NOMO-1 (cell line): Measurements from ENCODE around the gene PPM1F.

Experiments
- DNase-seq, 2 experiments: peaks; one replicate each; lab custom pipeline; 2025; ENCODE audit not compliant: unreplicated experiment in 2 of 2; lab: John Stamatoyannopoulos, UW

Gene PPM1F, protein sequence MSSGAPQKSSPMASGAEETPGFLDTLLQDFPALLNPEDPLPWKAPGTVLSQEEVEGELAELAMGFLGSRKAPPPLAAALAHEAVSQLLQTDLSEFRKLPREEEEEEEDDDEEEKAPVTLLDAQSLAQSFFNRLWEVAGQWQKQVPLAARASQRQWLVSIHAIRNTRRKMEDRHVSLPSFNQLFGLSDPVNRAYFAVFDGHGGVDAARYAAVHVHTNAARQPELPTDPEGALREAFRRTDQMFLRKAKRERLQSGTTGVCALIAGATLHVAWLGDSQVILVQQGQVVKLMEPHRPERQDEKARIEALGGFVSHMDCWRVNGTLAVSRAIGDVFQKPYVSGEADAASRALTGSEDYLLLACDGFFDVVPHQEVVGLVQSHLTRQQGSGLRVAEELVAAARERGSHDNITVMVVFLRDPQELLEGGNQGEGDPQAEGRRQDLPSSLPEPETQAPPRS

DNA sequence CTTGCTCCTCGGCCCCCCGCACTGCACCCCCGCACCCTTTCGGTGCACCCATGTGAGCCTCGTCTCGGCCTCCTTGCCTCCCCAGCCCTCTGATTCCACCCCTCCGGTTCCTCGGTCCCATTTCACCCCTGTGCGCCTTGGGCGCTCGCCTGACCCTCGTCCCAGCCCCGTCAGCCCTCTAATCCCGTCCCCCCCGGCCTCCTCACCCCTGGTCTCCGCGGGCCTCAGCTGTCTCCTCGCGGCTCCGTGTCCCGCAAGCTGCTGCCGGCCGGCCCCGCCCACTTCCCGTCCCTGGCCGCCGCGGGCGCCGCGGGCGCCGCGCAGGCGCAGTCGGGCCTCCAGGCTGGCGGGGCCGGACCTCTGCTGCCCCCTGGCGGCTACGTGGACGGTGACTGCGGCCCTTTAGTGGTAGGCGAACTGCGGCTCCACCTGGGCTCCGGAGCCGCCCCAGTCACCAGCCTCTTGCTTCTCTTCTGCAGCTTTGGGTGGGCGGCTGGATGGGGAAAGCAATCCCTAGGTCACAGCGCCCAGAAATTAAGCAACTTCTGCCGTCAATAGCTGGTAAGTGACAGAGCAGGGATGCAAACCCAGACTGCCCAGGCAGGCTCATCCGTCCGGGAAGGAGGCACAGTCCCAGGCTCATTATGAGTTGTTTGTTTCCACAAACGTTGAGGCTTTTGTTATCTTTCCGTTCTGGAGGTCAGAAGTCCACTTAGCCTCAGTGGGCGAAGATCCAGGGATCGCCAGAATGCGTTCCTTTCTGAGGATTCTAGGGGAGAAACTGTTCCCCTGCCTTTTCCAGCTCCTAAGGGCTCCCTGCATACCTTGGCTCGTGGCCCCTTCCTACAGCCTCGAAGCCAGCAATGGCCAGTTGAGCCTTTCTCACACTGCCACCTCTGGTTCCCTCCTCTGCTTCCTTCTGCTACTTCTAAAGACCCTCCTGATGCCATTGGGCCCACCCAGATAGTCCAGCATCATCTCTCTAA lies at the start of gene PPM1F:
PPM1F (minus strand) TSS at position 263 of the 986 bp plus-strand sequence. CDS start 6,800 bp downstream, outside the sequence.
- peak; percentile 77 to 88 for DNase-seq

DNA sequence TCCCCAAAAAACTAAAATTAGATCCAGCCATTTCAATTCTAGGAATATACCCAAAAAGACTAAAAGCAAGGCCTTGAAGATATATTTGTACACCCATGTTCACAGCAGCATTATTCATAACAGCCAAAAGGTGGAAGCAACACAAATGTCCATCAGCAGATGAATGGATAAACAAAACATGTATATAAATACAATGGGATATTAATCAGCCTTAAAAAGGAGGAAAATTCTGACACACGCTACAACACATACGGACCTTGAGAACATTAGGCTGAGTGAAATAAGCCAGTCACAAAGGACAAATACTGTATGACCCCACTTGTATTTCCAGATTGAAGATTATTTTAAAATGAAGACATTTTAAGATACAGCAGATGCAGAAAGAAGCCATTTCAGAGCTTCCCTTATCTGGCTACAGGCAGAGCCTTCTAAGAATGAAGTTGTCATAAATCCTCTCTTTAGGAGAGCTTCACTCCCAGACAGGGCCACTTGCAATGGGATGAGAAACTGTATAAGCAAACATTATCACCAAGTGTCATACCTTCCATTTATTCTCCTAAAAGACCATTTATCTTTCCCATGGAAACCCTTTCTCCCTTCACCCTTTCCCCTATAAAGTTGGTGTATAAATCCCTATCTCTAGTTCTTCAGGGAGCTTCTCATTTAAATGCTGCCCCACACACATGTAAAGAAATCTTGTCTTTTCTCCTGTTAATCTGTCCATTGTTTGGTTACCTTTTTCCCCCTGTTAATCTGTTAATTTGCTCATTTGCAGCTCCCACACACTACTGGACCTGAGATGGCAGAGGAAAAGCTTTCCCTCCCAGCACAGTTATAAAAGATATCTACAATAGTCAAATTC lies 49.2 kb upstream of the PPM1F start:
- DNase-seq = no peak

DNA sequence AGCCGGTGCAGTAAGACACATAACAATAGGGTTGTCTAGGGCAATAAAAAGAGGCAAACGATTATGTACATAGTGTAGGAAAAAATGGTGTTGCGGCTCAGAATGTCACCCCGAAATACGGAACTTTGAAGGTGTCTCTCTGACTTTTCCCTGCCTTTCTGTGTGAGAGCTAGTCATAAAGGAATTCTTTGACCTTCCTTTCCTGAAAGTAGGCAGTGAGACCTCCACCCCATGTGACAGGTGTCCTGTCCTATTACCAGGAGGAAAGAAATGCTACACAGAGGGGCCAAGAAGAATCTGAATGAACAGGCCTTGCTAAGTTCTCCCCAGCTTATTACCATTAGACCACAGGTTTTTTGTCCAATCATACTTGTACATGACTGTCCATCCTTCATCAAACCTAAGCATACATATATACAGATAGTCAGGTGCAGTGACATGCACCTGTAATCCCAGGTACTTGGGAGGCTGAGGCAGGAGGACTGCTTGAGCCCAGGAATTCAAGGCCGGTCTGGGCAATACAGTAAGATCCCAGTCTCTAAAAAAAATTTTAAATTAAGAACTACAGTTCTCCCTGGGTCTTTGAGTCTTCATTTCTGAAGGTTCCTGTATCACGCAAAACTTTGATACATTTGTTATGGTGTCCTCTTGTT lies 46.1 kb upstream of the PPM1F start:
- DNase-seq = no peak

DNA sequence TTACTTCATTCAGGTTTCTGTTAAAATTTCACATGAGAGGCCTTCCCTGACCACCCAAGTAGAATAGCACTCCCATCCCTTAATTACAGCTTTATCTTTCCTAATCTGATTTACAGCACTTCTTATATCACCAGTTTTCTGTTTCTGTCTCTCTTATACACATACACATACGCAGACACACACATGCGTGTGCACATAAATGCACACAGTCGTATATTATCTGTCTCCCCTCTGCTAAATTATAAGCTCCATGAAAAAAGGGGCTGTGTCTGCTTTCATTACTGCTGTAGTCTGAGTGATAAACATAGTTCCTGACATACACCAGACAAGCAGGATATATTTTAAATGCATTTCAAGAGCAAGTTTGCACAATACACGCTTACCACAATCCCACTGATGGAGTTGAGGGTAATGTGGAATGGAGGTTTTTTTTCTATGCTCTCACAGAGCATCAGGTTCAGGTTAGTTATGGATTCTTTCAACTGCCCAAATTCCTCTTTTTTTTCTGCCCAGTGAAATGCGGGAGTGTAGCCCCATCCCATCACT lies 43.6 kb upstream of the PPM1F start:
- no peak for DNase-seq

DNA sequence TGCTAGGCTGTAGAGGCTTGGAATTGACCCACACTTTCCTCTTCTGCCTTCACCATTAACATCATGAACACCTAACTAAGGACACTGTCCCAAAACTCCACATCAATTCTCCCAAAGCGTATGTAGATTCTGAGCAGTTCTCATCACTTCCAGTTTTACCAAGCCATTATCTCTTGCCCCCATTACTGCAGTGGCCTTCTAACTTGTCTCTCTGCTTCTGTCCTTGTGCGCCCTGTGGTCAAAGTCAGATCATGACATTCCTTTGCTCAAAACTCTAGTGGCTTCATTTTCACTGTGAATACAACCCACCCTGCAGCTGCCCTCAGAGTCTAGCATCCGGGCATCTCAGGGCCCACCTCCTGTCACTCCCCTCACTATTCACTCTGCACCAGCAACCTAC lies 43.0 kb upstream of the PPM1F start:
- no peak for DNase-seq

DNA sequence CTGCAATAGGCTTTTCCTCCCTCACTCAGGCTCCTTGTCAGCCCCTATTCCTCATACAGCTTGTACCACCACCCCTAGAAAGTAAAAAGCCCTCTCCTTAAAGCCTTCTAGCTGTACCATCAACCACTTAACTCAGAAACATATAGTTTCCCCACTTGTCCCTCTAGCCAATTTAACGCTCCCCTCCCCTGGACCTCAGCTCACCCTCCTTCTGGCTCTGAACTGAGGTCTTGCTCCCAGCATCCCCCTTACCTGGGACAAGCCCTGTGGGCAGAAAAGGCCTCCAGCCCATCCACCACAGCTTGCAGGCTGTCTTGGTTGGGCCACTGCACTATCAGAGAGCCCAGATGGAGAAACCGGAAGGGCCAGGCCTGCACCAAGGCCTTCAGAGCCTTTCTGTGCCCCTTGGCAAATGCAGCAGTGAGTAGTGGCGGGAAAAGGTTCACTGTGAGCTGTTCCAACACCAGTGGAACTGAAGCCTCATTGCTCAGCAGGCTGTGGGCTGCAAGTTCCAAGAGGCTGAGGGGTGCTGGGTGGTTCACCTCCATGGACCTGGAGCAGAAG lies 42.3 kb upstream of the PPM1F start:
- DNase-seq = no peak

DNA sequence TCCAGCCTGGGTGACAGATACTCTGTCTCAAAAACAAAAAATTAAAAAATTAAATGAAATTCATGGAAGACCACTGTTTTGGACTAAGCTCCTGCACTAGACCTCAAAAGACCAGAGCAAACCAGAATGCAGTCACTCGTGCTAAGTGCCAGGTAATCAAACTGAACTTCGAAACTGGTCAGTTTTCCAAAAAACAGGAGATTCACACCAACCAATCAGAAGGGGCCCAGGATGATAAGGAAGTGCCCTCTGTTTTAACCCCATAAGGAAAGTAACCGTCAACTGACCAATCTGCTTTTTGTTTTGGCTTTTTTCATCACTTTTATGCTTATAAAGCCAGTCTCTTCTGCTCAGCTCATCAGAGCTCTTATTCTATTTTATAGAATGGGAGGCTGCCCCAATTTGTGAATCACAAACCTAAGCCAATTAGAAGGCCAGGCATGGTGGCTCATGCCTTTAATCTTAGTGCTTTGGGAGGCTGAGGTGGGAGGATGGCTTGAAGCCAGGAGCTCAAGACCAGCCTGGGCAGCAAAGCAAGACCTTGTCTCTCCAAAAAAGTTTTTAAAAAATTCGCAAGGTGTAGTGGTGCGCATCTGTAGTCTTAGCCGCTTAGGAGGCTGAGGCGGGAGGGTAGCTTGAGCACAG lies 40.1 kb upstream of the PPM1F start:
- no peak for DNase-seq

DNA sequence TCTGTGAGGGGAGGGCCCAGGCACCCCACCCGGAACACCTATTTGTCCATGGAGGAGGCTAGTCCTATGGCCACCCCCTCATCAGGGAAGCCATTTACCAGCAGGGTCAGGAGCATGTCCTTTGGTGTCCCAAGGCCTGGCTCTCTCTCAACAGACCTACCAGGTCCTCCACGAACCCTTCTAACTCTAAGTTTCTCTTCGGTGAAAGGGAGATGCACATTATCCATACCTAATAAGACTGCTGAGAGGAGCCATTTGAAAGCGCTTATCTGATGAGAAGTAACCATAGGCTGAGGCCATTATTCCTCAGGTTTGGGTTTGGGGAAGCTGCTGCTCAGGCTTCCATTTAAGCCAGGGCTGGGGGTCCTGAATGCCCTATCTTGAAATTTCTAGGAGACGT lies 39.1 kb upstream of the PPM1F start:
- DNase-seq = no peak

DNA sequence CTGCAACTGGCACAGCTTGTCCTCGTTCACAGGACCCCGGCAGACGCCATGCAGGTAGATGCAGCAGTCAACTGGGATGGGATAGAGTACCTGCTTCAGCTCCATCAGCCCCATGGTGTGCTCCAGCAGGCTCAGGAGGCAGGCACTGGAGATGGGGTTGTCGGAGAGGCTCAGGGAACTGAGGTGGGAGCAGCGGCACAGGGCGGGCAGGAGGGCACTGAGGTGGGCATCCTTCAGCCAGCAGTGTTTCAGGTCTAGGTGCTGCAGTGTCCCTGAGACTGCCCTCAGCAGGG lies 38.6 kb upstream of the PPM1F start:
- no peak for DNase-seq

DNA sequence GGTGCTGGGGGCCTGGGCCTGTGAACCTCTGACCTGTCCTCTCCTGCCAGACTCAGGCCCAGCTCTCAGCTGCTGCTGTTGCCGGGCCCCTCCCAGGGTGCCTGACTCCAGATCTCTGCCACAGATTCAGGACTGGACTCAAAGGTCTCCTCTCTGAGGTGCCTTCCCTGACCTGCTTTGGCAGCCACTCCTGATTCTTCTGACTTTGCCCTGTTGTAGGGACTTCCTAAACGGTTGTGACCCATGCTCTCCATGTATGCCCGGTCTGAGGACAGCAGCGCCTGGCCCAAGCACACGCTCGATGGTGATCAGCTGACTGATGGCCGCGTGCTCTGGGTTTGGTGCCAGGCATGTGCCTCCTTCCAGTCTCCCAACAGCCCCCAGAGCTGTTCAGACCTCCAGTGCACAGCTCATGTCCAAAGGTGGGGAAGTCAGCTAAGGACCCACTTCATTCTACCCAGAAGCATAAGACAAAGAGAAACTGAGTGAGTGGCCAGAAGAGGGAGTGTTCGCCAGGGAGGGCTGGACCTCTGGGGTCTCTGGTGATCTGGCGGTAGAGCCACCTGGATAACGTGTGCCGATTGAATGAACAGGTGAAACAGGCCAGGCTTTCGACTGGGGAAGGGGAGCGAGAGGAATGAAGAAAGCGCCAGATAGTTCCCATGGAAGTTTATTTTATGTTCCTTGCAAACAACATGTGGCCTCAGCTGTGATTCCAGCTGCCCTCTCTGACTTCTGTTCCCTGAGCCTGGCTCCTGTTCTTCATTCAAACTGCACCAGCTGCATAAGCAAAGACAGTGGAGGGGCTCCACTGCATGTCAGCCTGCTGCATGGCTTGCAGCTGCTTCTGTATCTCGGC lies 38.0 kb upstream of the PPM1F start:
- no peak for DNase-seq

DNA sequence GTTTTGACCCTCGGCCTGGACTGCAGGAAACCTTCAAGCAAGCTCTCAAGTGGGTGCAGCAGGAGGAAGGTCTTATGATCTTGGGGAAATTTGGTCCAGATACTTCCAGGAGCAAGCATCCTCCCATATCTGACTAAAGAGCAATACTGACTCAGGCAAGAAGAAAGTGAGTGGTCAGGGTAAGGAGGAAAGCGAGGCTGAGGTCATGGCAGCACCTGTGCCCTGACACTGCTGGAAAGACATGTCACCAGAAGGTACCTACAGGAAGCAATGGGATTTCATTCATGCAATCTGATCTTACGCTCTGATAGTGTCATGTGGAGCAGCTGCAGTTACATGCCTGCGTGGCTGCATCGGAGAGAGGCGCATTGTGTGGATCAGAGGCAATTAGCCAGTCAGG lies 36.4 kb upstream of the PPM1F start:
- DNase-seq = no peak

DNA sequence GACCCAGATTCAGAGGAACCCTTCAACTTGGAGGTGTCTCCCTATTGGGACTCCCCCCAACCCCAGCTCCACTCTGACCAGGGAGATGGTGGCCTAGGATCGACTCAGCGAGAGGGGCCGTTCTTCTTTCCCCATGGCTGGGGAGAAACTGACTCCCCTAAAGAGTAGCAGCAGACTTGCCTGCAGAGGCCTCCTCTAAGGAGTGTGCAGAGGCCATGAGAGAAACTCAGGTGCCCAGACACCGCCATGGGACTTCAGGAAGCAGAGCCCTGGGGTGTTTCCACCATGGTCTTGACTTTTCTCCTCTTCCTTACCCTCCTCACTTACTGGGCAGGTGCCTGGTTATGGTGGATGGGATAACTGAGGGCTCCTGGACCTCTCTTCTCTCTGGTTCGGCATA lies 32.6 kb upstream of the PPM1F start:
- no peak for DNase-seq

DNA sequence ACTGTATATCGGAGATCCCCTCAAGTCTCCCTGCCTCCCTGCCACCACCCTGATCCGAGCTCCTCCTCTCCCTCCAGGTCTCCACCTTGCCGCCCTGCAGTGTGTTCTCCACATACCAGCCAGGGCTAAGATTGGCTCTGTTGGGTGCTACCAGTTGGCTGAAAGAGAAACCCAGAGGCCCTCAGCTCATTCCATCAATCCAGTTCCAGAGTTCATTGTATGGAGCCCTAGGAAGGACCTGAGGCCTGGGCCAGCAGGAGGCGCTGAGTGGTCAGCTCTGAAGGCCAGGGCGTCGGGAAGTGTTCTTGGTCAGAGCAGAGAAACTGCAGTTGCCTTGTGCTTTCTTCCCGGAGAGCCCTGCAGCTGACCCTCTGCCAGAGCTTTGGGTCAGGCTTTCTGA lies 32.1 kb upstream of the PPM1F start:
- DNase-seq = peak in 1 of 2 experiments; percentile 16

DNA sequence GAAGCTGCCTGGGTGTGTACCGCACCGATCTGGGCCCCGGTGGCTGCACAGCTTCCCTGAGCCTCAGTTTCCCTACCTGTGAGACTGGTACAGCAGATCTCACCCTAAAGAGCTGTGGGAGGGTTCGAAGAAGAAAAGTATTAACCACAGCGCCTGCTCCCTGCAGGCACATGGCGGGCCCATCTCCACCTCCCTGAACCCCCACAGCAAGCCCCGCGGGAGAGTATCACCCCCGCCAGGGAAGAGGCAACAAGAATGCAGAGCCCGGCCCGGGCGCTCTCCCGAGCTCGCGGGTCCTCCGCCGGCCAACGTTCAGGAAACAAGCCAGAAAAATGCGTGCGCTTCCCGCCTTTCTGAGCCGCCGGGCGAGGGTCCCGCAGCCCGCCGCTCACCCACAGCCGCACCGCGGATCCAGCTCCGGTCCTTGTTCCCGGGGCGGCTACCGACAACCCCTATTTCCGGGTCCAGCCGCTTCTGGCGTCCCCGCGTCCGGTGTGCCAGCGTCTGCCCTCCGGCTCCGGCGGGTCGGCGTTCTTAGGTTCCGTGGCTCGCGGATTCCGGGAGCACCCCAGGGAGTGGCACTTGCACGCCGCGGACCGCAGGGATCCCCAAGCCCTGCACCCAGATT lies 29.8 kb upstream of the PPM1F start, which contains the start of gene TOP3B:
TOP3B (minus strand) TSS at position 450 of the 628 bp plus-strand sequence. CDS start 7,078 bp downstream, outside the sequence.
- peak; percentile 60 to 68 for DNase-seq

DNA sequence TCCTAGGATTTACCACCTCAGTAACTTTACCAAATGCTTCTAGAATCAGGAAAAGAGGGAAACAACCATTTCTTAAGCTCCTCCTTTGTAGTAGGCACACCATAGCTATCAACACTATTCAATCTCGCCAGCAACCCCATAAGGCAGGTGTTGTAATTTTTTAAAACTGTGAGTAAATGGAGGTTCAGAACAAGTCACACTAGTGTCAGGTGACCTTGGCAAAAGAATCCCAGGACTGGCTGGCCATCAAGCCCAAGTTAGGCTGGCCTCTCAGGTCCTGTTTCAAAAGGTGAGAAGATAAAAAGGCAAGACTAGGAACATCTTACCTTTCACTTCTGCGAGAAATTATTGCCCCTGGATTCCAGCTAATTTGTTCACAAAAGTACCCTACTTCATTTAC lies 29.2 kb upstream of the PPM1F start:
- no peak for DNase-seq

DNA sequence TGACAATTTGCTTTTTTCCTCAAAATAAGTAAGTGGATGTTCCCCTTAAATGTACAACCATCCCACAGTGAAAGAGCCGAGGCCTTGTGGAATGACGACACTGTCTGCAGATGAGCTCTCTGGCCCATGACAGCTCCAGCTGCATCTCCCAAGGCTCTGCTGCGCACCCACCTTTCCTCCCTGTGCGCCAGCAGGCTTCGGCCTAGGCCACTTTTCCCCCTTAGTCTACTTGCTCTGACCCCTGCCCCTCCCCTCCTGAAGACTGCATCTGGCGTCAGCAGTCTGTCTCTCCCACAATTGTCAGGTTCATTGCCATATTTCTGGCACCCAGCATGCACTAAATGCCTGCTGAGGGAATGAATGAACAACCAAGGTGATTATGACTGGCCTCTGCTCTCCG lies 27.9 kb upstream of the PPM1F start:
- DNase-seq = no peak

DNA sequence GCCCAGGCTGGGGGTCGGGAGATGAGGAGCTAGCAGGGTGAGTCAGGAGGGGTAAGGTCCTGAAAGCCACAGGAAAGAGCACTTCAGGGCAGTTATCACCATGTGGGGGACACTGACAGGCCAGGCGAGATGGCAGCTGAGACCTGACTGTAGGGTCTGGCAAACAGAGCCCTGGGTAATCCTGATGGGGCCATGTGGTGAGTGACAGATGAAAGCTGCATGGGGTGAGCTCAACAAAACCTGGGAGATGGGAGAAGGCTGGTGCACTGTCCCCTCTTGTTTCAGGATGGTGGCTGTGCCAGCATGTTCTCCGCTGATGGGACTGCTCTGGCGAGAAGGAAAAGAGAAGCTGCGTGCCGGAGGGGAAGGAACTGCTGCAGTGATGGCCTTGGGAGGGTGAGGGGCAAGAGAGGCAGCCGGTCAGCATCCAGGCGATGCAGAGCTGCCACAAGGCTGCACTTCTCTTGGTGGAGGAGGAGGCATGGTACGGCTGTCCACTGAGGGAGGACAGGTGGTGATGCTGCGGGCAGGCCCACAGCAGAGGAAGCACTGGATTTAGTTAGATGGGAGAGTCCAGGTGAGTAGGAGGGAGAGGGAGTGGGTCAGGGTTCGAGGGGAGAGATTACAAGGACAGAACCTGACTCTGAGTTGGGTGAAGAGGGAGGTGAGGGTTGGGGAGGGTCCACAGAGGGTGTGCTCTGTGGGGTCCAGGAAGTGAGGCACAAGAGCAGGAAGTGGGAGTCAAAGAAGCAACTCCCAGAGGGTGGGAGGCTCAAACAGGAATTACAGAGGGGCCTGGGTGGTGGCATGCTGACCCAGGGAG lies 26.1 kb upstream of the PPM1F start:
- DNase-seq = no peak
